GM06990 (cell line): ENCODE measurements around the gene IMPDH2.
A peak's percentile ranks its signal among the peaks of the same experiment; 100 is the strongest.

Experiments
- DNase-seq: peaks from one replicate; pipeline ENCODE4 v3.0.0-alpha.2; 2011; ENCODE audit not compliant: insufficient read length; ENCODE audit errors: extremely low read depth
- H3K27me3 ChIP-seq: replicated peaks from 2 replicates; pipeline ENCODE4 v1.6.0; 2011; ENCODE audit warnings: low read length; ENCODE audit not compliant: control insufficient read depth, insufficient read depth
- H3K36me3 ChIP-seq: 2 replicates; pipeline ENCODE4 v1.5.1; 2011; ENCODE audit warnings: low read length; ENCODE audit not compliant: control insufficient read depth, insufficient read depth
- H3K4me3 ChIP-seq: replicated peaks from 2 replicates; pipeline ENCODE4 v1.5.1; 2011; ENCODE audit warnings: low read depth, mild to moderate bottlenecking, control low read depth, low read length
- CTCF ChIP-seq: IDR thresholded peaks from 2 replicates; pipeline ENCODE4 v1.5.1; 2011; ENCODE audit warnings: low read length, control low read depth, mild to moderate bottlenecking, inconsistent platforms; ENCODE audit not compliant: insufficient read depth, poor library complexity, severe bottlenecking

IMPDH2 gene

GRCh38 chr3:49028298-49028672, 913 bp downstream of the IMPDH2 start:
- TF ChIP-seq CTCF, result no peak
- Histone ChIP-seq H3K27me3 (no peaks in the 10 kb centered on the region), H3K4me3 (peak overlapping the region; percentile 84), H3K36me3 (peaks cover 33% of the 10 kb centered on the region)
- no peak for DNase-seq

- TF ChIP-seq CTCF, result no peak
- H3K27me3 ChIP-seq, result no peaks in the 10 kb centered on the region
- DNase-seq, result no peak
- peaks cover 34% of the 10 kb centered on the region for H3K36me3 ChIP-seq
- peak overlapping the region; percentile 84; the same call in 1 of the 2 replicates for H3K4me3 ChIP-seq
Measured at GRCh38 chr3:49027634-49028033, 1.6 kb downstream of the IMPDH2 start.

- Histone ChIP-seq H3K4me3 (no peak overlapping the region), H3K27me3 (no peaks in the 10 kb centered on the region), H3K36me3 (peaks cover 30% of the 10 kb centered on the region)
- TF ChIP-seq CTCF, result no peak
- DNase-seq, result no peak
Measured at GRCh38 chr3:49026536-49026935, 2.7 kb downstream of the IMPDH2 start.

- DNase-seq, result no peak
- Histone ChIP-seq H3K4me3 (no peak overlapping the region), H3K36me3 (peaks cover 28% of the 10 kb centered on the region), H3K27me3 (no peaks in the 10 kb centered on the region)
- no peak for TF ChIP-seq CTCF
Measured at GRCh38 chr3:49025793-49026520, 3.2 kb downstream of the IMPDH2 start.

GRCh38 chr3:49025005-49025792, 4.0 kb downstream of the IMPDH2 start:
- DNase-seq, result no peak
- Histone ChIP-seq H3K4me3 (no peak overlapping the region), H3K27me3 (no peaks in the 10 kb centered on the region), H3K36me3 (peaks cover 27% of the 10 kb centered on the region)
- no peak for TF ChIP-seq CTCF
